ENCODE results near the gene ESF1. TPM values are rescaled to one million over a fixed set of nuclear protein-coding genes. Genes with fewer than 3 reads are reported as not detected.

The ESF1 gene, protein sequence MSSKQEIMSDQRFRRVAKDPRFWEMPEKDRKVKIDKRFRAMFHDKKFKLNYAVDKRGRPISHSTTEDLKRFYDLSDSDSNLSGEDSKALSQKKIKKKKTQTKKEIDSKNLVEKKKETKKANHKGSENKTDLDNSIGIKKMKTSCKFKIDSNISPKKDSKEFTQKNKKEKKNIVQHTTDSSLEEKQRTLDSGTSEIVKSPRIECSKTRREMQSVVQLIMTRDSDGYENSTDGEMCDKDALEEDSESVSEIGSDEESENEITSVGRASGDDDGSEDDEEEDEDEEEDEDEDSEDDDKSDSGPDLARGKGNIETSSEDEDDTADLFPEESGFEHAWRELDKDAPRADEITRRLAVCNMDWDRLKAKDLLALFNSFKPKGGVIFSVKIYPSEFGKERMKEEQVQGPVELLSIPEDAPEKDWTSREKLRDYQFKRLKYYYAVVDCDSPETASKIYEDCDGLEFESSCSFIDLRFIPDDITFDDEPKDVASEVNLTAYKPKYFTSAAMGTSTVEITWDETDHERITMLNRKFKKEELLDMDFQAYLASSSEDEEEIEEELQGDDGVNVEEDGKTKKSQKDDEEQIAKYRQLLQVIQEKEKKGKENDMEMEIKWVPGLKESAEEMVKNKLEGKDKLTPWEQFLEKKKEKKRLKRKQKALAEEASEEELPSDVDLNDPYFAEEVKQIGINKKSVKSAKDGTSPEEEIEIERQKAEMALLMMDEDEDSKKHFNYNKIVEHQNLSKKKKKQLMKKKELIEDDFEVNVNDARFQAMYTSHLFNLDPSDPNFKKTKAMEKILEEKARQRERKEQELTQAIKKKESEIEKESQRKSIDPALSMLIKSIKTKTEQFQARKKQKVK
- 10 to 100 TPM in 5 of 6 donors, 1 to 10 TPM in 1; 9.8 to 17.8 (median 12.7) TPM for total RNA-seq

DNA sequence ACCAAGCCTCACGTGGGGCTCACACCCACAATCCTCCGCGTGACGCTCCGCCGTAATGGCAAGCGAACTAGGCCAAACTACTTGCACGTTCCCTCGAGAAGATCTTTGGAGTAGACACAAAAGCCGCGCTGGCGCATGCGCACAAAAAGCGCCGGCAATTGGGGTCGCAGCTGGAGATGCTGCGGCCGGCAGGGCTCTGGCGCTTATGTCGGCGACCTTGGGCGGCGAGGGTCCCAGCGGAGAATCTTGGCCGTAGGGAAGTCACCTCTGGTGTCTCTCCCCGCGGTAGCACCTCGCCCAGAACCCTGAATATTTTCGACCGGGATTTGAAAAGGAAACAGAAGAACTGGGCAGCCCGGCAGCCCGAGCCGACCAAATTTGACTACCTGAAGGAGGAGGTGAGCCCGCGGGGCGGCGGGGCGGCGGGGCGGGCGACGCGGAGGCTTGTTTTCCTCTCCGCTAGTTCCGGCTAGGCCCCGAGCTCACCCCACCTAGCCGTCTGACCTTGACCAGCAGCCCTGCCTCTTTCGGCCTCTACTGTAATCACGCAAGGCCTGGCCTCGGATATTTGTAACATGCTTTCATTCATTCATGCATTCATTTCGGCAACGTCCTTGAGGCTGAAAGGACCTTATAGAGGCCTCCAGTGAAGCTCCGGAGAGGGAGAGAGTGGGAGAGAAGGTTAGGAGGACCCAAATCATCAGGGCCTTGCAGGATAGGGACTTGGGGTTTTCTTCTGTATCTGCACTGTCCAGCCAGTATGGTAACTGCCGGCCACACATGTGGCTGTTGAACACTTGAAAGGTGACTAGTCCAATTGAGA, at the start of gene ESF1, which contains the start of gene NDUFAF5:
Gene ESF1, minus strand, starts transcription at position 27 of the 823 bp plus-strand sequence. CDS start 1,779 bp downstream, outside the sequence.
Gene NDUFAF5, plus strand, starts transcription at position 136 of the 823 bp plus-strand sequence. Its CDS starts 41 bp downstream, at position 177.
- no peaks in the 10 kb centered on the region for H3K9me3 ChIP-seq
- ATAC-seq (ENCODE audit: low FRiP score in 2 of 2), result peak; percentile 98 to 100
- peak within 1 kb of the TSS; percentile 66 to 90 (median 70) for H3K4me3 ChIP-seq
- H3K36me3 ChIP-seq, result peaks cover 0 to 41% (median 11%) of the 10 kb centered on the region in 4 donors
- WGBS, 2 donors, result 0% methylated on average over 12 to 53 of the region's 54 CpGs
- DNase-seq, result peak; percentile 95 to 96
- no peaks in the 10 kb centered on the region for H3K27me3 ChIP-seq
- H3K4me1 ChIP-seq, result peaks cover 19 to 38% (median 27%) of the 10 kb centered on the region in 4 donors
- peak in 2 of 4 donors; percentile 68 to 69 for TF ChIP-seq POLR2A (IDR thresholded peaks at IDR 0.05)
- TF ChIP-seq EP300 (IDR thresholded peaks at IDR 0.05), result peak in 2 of 4 donors; percentile 35 to 89
- peak; percentile 76 to 97 for TF ChIP-seq POLR2AphosphoS5 (IDR thresholded peaks at IDR 0.05)
- TF ChIP-seq, protein P1, sequence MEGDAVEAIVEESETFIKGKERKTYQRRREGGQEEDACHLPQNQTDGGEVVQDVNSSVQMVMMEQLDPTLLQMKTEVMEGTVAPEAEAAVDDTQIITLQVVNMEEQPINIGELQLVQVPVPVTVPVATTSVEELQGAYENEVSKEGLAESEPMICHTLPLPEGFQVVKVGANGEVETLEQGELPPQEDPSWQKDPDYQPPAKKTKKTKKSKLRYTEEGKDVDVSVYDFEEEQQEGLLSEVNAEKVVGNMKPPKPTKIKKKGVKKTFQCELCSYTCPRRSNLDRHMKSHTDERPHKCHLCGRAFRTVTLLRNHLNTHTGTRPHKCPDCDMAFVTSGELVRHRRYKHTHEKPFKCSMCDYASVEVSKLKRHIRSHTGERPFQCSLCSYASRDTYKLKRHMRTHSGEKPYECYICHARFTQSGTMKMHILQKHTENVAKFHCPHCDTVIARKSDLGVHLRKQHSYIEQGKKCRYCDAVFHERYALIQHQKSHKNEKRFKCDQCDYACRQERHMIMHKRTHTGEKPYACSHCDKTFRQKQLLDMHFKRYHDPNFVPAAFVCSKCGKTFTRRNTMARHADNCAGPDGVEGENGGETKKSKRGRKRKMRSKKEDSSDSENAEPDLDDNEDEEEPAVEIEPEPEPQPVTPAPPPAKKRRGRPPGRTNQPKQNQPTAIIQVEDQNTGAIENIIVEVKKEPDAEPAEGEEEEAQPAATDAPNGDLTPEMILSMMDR (IDR thresholded peaks at IDR 0.05), result no peak
- peak within 1 kb of the TSS; percentile 88 to 94 (median 91) for H3K27ac ChIP-seq

DNA sequence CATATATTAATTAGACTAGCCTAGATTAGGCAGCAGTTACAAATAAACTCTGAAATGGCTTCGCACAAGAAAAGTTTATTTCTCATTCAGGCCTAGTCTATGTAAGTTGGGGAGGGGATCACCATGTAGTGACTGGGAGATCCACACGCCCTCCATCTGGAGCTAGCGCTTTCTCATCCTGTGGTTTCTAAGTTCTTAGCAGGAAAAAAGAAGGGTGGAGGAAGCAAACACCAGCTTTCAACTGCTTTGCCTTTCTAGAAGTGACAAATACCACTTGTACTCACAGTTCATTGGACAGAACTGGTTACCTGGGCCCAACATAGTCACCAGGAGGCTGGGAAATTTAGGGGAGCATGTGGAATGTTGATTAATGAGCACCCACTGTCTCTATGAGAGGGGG, 46.8 kb upstream of the ESF1 start:
- Histone ChIP-seq H3K27me3 (no peaks in the 10 kb centered on the region), H3K36me3 (no peaks in the 10 kb centered on the region), H3K4me1 (no peaks in the 10 kb centered on the region), H3K9me3 (no peaks in the 10 kb centered on the region), H3K4me3 (no peak overlapping the region), H3K27ac (no peak overlapping the region)
- DNase-seq, result no peak
- TF ChIP-seq EP300 (IDR thresholded peaks at IDR 0.05), result no peak
- TF ChIP-seq POLR2AphosphoS5 (IDR thresholded peaks at IDR 0.05), result no peak
- no peak for TF ChIP-seq POLR2A (IDR thresholded peaks at IDR 0.05)
- TF ChIP-seq, protein P1 (IDR thresholded peaks at IDR 0.05), result no peak
- 85 to 87% methylated on average over 3 of the region's 3 CpGs for WGBS, 2 donors
- ATAC-seq (ENCODE audit: low FRiP score in 2 of 2), result no peak

DNA sequence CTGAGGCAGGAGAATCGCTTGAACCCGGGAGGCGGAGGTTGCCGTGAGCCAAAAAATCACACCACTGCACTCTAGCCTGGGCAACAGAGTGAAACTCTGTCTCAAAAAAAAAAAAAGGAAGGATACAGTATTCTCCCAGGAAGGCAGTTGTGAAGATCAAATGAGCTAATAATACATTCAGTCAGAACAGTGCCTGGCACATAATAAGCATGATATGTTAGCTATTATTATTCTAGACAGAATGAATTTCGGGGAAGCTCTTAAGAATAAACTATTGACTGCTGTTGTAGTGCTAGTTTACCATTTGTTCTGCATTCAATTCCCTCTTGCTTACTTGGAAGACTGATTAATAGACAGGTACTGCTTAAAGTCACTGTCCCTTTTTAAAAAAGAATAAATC, 40.7 kb upstream of the ESF1 start:
- Histone ChIP-seq H3K4me3 (no peak overlapping the region), H3K9me3 (no peaks in the 10 kb centered on the region), H3K36me3 (no peaks in the 10 kb centered on the region), H3K27ac (no peak overlapping the region), H3K27me3 (no peaks in the 10 kb centered on the region), H3K4me1 (peaks cover 0 to 5% (median 4%) of the 10 kb centered on the region in 4 donors)
- 72 to 87% methylated on average over 4 to 5 of the region's 5 CpGs for WGBS, 2 donors
- no peak for TF ChIP-seq POLR2AphosphoS5 (IDR thresholded peaks at IDR 0.05)
- TF ChIP-seq, protein P1 (IDR thresholded peaks at IDR 0.05), result no peak
- no peak for TF ChIP-seq EP300 (IDR thresholded peaks at IDR 0.05)
- TF ChIP-seq POLR2A (IDR thresholded peaks at IDR 0.05), result no peak
- ATAC-seq (ENCODE audit: low FRiP score in 2 of 2) (no peak), DNase-seq (no peak)

DNA sequence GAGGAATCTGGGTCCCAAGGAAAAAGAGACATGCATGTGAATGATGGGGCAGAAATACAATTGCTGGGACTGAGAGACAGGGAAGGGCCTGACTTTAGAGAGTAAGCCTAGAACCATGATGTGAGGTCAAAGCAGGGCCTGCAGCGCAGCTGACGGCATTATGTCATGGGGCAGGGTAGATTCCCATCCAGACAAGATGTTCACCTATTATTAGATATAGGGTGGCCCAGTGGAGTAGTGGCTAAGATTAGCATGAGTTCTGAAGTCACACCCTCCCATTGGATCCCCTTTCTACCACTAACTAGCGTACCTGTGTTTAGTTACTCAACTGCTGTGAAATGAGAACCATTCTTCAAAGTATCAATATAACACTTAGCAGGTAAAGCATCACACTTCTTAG, 39.7 kb upstream of the ESF1 start:
- 91 to 100% methylated on average over 3 of the region's 3 CpGs for WGBS, 2 donors
- DNase-seq, result no peak
- TF ChIP-seq, protein P1 (IDR thresholded peaks at IDR 0.05), result no peak
- no peak for TF ChIP-seq POLR2A (IDR thresholded peaks at IDR 0.05)

More for the DNA sequence above, 39.7 kb upstream of the ESF1 start:
- Histone ChIP-seq H3K27me3 (no peaks in the 10 kb centered on the region), H3K4me1 (peaks cover 0 to 5% (median 4%) of the 10 kb centered on the region in 4 donors), H3K36me3 (no peaks in the 10 kb centered on the region), H3K4me3 (no peak overlapping the region), H3K27ac (no peak overlapping the region), H3K9me3 (no peaks in the 10 kb centered on the region)
- no peak for ATAC-seq (ENCODE audit: low FRiP score in 2 of 2)

Data from upper lobe of left lung (tissue), 6 donors.